ENCODE measurements around the gene GDPD4. TPM values are rescaled to one million over a fixed set of nuclear protein-coding genes. Genes with fewer than 3 reads are reported as not detected.

GDPD4 gene
- total RNA-seq, 8 experiments from 2014 or later = 0.31 to 2.2 (median 0.71) TPM; not detected in 2

GRCh38 chr11:77176996-77177395 is 124.5 kb downstream of the GDPD4 start:
- Histone ChIP-seq H3K27ac (no peak overlapping the region), H3K4me1 (replicated peaks in 1 of 2) (peaks cover 22 to 36% of the 10 kb centered on the region in 2 donors), H3K4me3 (no peak overlapping the region)
- in situ Hi-C loops (cut with MboI; ENCODE audit: low pct_unique_long_range_greater_than_20kb in 2 of 9, low sequenced_read_pairs in 9 of 9, unreplicated experiment in 9 of 9) = loop anchor here in 1 of 9 experiments (25.0 kb wide), 2 partner anchors 140 to 360 kb away; partner anchors contain the start of gene B3GNT6
- no peak for ATAC-seq (replicated peaks in 6 of 8)
- WGBS, 10 experiments = 93% methylated on average over 3 of the region's 9 CpGs; no CpG with 5 or more reads in 9 of the 10 experiments

- Histone ChIP-seq H3K4me1 (replicated peaks in 1 of 2) (peaks cover 30 to 46% of the 10 kb centered on the region in 2 donors), H3K4me3 (no peak overlapping the region), H3K27ac (peak overlapping the region in 1 of 2 donors; percentile 59)
- in situ Hi-C loops (cut with MboI; ENCODE audit: low pct_unique_long_range_greater_than_20kb in 2 of 9, low sequenced_read_pairs in 9 of 9, unreplicated experiment in 9 of 9) = loop anchor here in 1 of 9 experiments (25.0 kb wide), 2 partner anchors 139 to 361 kb away; partner anchors contain the start of gene B3GNT6
- WGBS, 10 experiments = 36 to 60% (median 42%) methylated on average over 1 to 6 of the region's 12 CpGs; no CpG with 5 or more reads in 7 of the 10 experiments
- peak in 7 of 8 experiments; percentile 8 to 74 (median 61) for ATAC-seq (replicated peaks in 6 of 8)
These were observed 125.5 kb downstream of the GDPD4 start for GRCh38 chr11:77175869-77176539.

- ATAC-seq (replicated peaks in 6 of 8) = no peak
- H3K4me3 ChIP-seq = no peak overlapping the region
- 35 to 100% (median 80%) methylated on average over 2 to 6 of the region's 15 CpGs; no CpG with 5 or more reads in 5 of the 10 experiments for WGBS, 10 experiments
- in situ Hi-C loops (cut with MboI; ENCODE audit: low pct_unique_long_range_greater_than_20kb in 2 of 9, low sequenced_read_pairs in 9 of 9, unreplicated experiment in 9 of 9) = loop anchor here in 1 of 9 experiments (25.0 kb wide), 2 partner anchors 138 to 362 kb away; partner anchors contain the start of gene B3GNT6
- H3K27ac ChIP-seq = peak overlapping the region in 1 of 2 donors; percentile 59
- H3K4me1 ChIP-seq (replicated peaks in 1 of 2) = peaks cover 30 to 47% of the 10 kb centered on the region in 2 donors
These were observed 126.3 kb downstream of the GDPD4 start for GRCh38 chr11:77175021-77175842.

DNA sequence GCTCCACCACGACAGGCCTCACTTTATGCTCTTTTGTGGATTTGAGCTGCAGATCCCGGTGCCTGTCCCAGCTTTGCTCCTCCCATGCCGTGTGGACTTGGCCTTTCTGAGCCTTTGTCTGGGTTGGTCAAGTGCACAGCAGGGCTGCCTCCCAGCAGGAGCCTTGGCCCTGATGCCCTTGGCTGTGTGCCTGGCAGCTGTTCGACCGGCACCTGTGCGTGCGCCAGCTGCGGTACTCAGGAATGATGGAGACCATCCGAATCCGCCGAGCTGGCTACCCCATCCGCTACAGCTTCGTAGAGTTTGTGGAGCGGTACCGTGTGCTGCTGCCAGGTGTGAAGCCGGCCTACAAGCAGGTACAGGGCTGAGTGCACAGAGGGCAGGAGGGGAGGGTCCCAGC is 126.9 kb downstream of the GDPD4 start:
- Histone ChIP-seq H3K4me1 (replicated peaks in 1 of 2) (peaks cover 30 to 47% of the 10 kb centered on the region in 2 donors), H3K4me3 (no peak overlapping the region), H3K27ac (no peak overlapping the region)
- no peak for ATAC-seq (replicated peaks in 6 of 8)
- in situ Hi-C loops (cut with MboI; ENCODE audit: low pct_unique_long_range_greater_than_20kb in 2 of 9, low sequenced_read_pairs in 9 of 9, unreplicated experiment in 9 of 9) = no loop called here
- 40 to 100% (median 78%) methylated on average over 1 to 9 of the region's 16 CpGs; no CpG with 5 or more reads in 4 of the 10 experiments for WGBS, 10 experiments

DNA sequence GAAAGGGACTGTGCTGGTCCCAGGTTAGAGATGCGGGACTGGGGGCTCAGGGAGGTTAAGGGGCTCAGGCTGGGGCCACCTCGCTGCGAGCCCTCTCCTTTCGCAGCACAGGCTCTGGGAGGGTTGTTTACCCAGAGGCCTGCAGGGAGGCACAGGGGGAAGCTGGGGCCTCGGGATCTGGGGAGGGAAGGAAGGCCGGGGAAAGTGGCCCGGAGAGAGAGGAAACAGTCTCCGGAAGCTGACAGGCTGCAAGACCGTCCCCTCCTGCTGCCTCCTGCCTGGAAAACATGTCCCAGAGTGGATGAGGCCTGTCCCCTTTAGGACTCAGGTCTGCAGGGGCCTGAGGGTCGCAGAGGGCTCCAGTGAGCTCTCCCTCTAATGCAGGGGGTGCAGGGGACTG is 128.0 kb downstream of the GDPD4 start:
- Histone ChIP-seq H3K4me1 (replicated peaks in 1 of 2) (peaks cover 30 to 47% of the 10 kb centered on the region in 2 donors), H3K4me3 (no peak overlapping the region), H3K27ac (no peak overlapping the region)
- in situ Hi-C loops (cut with MboI; ENCODE audit: low pct_unique_long_range_greater_than_20kb in 2 of 9, low sequenced_read_pairs in 9 of 9, unreplicated experiment in 9 of 9) = no loop called here
- ATAC-seq (replicated peaks in 6 of 8) = peak in 1 of 8 experiments; percentile 25
- 100% methylated on average over 1 of the region's 10 CpGs; no CpG with 5 or more reads in 8 of the 10 experiments for WGBS, 10 experiments

DNA sequence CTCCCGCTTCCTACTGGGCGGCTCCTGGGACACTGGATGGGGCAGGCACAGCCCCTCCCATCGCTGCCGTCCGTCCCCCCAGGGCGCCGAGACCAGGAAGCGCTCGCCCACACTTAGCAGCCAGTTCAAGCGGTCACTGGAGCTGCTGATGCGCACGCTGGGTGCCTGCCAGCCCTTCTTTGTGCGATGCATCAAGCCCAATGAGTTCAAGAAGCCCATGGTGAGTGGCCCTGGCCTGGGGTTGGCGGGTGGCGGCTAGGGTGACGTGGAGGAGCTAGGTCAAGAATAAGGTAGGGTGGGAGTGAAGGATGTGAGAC is 128.9 kb downstream of the GDPD4 start:
- peak in 3 of 8 experiments; percentile 58 to 77 (median 64) for ATAC-seq (replicated peaks in 6 of 8)
- in situ Hi-C loops (cut with MboI; ENCODE audit: low pct_unique_long_range_greater_than_20kb in 2 of 9, low sequenced_read_pairs in 9 of 9, unreplicated experiment in 9 of 9) = no loop called here
- Histone ChIP-seq H3K27ac (no peak overlapping the region), H3K4me1 (replicated peaks in 1 of 2) (peaks cover 30 to 47% of the 10 kb centered on the region in 2 donors), H3K4me3 (no peak overlapping the region)
- 40 to 100% (median 100%) methylated on average over 1 to 3 of the region's 16 CpGs; no CpG with 5 or more reads in 7 of the 10 experiments for WGBS, 10 experiments

GRCh38 chr11:77171885-77172665 is 129.4 kb downstream of the GDPD4 start:
- Histone ChIP-seq H3K27ac (peak overlapping the region in 1 of 2 donors; percentile 8), H3K4me3 (no peak overlapping the region), H3K4me1 (replicated peaks in 1 of 2) (peaks cover 30 to 47% of the 10 kb centered on the region in 2 donors)
- 17 to 72% (median 61%) methylated on average over 2 to 8 of the region's 20 CpGs; no CpG with 5 or more reads in 6 of the 10 experiments for WGBS, 10 experiments
- peak in 7 of 8 experiments; percentile 25 to 94 (median 80) for ATAC-seq (replicated peaks in 6 of 8)
- in situ Hi-C loops (cut with MboI; ENCODE audit: low pct_unique_long_range_greater_than_20kb in 2 of 9, low sequenced_read_pairs in 9 of 9, unreplicated experiment in 9 of 9) = no loop called here

GRCh38 chr11:77171254-77171653 is 130.2 kb downstream of the GDPD4 start:
- H3K4me1 ChIP-seq (replicated peaks in 1 of 2) = peaks cover 30 to 46% of the 10 kb centered on the region in 2 donors
- WGBS, 10 experiments = 77 to 97% (median 88%) methylated on average over 1 to 8 of the region's 8 CpGs; no CpG with 5 or more reads in 2 of the 10 experiments
- in situ Hi-C loops (cut with MboI; ENCODE audit: low pct_unique_long_range_greater_than_20kb in 2 of 9, low sequenced_read_pairs in 9 of 9, unreplicated experiment in 9 of 9) = no loop called here
- H3K4me3 ChIP-seq = no peak overlapping the region
- no peak for ATAC-seq (replicated peaks in 6 of 8)
- no peak overlapping the region for H3K27ac ChIP-seq

- peak in 1 of 8 experiments; percentile 45 for ATAC-seq (replicated peaks in 6 of 8)
- in situ Hi-C loops (cut with MboI; ENCODE audit: low pct_unique_long_range_greater_than_20kb in 2 of 9, low sequenced_read_pairs in 9 of 9, unreplicated experiment in 9 of 9) = no loop called here
- Histone ChIP-seq H3K27ac (no peak overlapping the region), H3K4me1 (replicated peaks in 1 of 2) (peaks cover 20 to 35% of the 10 kb centered on the region in 2 donors), H3K4me3 (no peak overlapping the region)
- WGBS, 10 experiments = 80 to 100% (median 100%) methylated on average over 1 to 3 of the region's 5 CpGs; no CpG with 5 or more reads in 3 of the 10 experiments
These were observed 131.4 kb downstream of the GDPD4 start for GRCh38 chr11:77170107-77170506.

DNA sequence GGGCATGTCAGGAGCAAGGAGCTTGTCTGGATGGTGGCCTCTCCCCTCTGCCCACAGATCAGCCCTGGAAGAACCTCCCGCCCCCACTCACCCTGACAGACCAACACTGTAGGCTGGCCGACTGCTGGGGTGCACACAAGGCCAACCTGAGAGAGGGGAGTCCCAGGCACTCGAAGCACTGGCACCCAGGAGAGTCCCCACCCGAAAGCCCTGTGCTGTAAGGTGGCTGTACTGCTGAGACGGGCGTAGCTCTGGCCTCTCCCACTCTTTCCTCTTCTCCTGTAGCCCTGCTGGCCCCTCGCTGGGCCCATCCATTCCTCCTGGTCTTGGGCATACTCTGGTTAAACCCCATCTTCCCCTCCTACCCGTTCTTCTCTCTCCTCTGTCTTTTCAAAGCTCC is 133.7 kb downstream of the GDPD4 start:
- 60 to 96% (median 79%) methylated on average over 1 to 6 of the region's 8 CpGs; no CpG with 5 or more reads in 6 of the 10 experiments for WGBS, 10 experiments
- Histone ChIP-seq H3K4me3 (no peak overlapping the region), H3K27ac (no peak overlapping the region), H3K4me1 (replicated peaks in 1 of 2) (peaks cover 14 to 19% of the 10 kb centered on the region in 2 donors)
- in situ Hi-C loops (cut with MboI; ENCODE audit: low pct_unique_long_range_greater_than_20kb in 2 of 9, low sequenced_read_pairs in 9 of 9, unreplicated experiment in 9 of 9) = no loop called here
- ATAC-seq (replicated peaks in 6 of 8) = no peak

DNA sequence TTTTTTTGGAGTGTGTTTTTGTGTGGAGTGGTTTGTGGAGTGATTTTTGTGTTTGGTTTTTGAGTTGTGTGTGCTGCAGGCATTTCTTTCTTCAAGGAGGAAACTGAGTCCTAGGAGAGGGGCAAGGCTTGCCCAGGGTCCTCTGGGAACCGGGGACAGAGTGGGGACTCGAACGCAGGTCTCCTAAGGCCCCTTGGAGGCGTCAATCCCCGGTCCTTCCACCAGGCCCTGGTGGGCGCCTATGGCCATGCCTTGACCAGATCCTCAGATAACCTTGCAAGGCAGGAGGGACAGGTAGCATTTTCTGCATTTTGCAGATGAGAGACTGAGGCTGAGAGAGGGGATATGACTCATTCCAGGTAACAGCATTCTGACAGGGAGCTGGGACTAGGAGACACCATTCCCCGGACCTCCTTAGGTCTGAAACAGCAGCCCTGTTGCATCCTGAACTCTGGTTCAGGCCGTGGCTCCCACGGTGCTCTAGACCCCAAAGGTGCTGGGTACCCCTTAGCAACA is 134.3 kb downstream of the GDPD4 start:
- peaks cover 10 to 13% of the 10 kb centered on the region in 2 donors for H3K4me1 ChIP-seq (replicated peaks in 1 of 2)
- 33 to 100% (median 80%) methylated on average over 1 to 5 of the region's 9 CpGs; no CpG with 5 or more reads in 5 of the 10 experiments for WGBS, 10 experiments
- in situ Hi-C loops (cut with MboI; ENCODE audit: low pct_unique_long_range_greater_than_20kb in 2 of 9, low sequenced_read_pairs in 9 of 9, unreplicated experiment in 9 of 9) = no loop called here

More for the DNA sequence above, 134.3 kb downstream of the GDPD4 start:
- Histone ChIP-seq H3K4me3 (no peak overlapping the region), H3K27ac (no peak overlapping the region)
- no peak for ATAC-seq (replicated peaks in 6 of 8)

Data from motor neuron (in vitro differentiated cells).